A549 (cell line): Measurements from ENCODE around the gene PLCH2.

ENCODE experiments used
- NFE2L2 ChIP-seq: fragments of 150-350 bp; conservative IDR thresholded peaks from 2 replicates; pipeline ENCODE4 v1.6.1; 2014; ENCODE audit warnings: low read length
- TF ChIP-seq, protein P1 (sequence below): fragments of >200 bp; sonication (Bioruptor Twin); formaldehyde crosslinking; IDR thresholded peaks from 3 replicates; pipeline ENCODE4 v1.5.1; 2016

DNA sequence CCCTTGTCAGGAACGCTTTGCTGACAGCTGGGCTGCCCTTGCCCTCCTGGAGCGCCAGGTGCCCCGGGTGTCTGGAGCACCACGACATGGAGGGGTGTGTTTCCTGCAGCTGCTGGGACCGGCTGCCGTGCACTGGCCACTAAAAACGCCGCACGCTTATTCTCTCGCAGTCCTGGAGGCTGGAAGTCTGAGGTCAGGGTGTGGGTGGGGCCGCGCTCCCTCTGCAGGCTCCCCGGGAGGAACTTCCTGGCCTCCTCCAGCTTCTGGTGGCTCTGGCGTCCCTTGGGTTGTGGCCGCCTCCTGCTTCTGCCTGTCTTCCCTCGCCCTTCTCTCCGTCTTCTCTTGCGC is 28.0 kb upstream of the PLCH2 start:
- TF ChIP-seq NFE2L2 = no peak
- TF ChIP-seq, protein P1, sequence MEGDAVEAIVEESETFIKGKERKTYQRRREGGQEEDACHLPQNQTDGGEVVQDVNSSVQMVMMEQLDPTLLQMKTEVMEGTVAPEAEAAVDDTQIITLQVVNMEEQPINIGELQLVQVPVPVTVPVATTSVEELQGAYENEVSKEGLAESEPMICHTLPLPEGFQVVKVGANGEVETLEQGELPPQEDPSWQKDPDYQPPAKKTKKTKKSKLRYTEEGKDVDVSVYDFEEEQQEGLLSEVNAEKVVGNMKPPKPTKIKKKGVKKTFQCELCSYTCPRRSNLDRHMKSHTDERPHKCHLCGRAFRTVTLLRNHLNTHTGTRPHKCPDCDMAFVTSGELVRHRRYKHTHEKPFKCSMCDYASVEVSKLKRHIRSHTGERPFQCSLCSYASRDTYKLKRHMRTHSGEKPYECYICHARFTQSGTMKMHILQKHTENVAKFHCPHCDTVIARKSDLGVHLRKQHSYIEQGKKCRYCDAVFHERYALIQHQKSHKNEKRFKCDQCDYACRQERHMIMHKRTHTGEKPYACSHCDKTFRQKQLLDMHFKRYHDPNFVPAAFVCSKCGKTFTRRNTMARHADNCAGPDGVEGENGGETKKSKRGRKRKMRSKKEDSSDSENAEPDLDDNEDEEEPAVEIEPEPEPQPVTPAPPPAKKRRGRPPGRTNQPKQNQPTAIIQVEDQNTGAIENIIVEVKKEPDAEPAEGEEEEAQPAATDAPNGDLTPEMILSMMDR = no peak
